Endothelial cell of umbilical vein (primary cell): ENCODE data around the gene AKAP8. TPM values are rescaled to one million over a fixed set of nuclear protein-coding genes. Genes with fewer than 3 reads are reported as not detected.

Experiments used
- BruUV-seq: library from RNA; stranded (reverse); fragments of 400-500 nt; replicated peaks from 2 replicates; lab custom pipeline; 2021; lab: Mats Ljungman, UMichigan
- CTCF ChIA-PET: fragments of 300-600, 350-600 bp; sonication (Branson Sonifier 250); formaldehyde crosslinking; loops from one replicate; lab custom pipeline; 2021; ENCODE audit warnings: antibody characterized with exemption, inconsistent platforms; lab: Charles Lee
- POLR2A ChIA-PET: fragments of 300-600, 350-600 bp; sonication (Branson Sonifier 250); formaldehyde crosslinking; loops from one replicate; lab custom pipeline; 2021; ENCODE audit warnings: antibody characterized with exemption, inconsistent platforms; lab: Charles Lee
- DNase-seq: peaks from one replicate; pipeline ENCODE4 v3.0.0-alpha.2; 2011; ENCODE audit warnings: low read depth, low spot score
- FAIRE-seq: peaks from 2 replicates; lab custom pipeline; 2011; peaks lifted over from hg19 to GRCh38; lab: Jason Lieb, UNC
- H2AFZ ChIP-seq: 2 replicates; pipeline ENCODE4 v1.6.0; 2012; ENCODE audit warnings: low read depth, low read length, control low read depth, inconsistent platforms
- H3K27ac ChIP-seq: 2 replicates; pipeline ENCODE4 v1.5.1; 2011; ENCODE audit warnings: low read depth, mild to moderate bottlenecking, control low read depth, low read length, moderate library complexity; ENCODE audit not compliant: insufficient read depth
- H3K27me3 ChIP-seq, 2 experiments: 2 replicates each; pipeline versions ENCODE4 v1.6.0 to v1.6.1; 2011; ENCODE audit warnings: low read length in 2 of 2, mixed read lengths in 1 of 2; ENCODE audit not compliant: control insufficient read depth in 2 of 2, insufficient read depth in 2 of 2
- H3K36me3 ChIP-seq, 2 experiments: 2 replicates in 1 of 2; 3 replicates in 1 of 2; pipeline ENCODE4 v1.5.1; 2011; ENCODE audit warnings: low read length in 2 of 2, mild to moderate bottlenecking in 1 of 2, moderate library complexity in 1 of 2; ENCODE audit not compliant: control insufficient read depth in 2 of 2, insufficient read depth in 2 of 2; ENCODE audit errors: extremely low read depth in 1 of 2
- H3K4me1 ChIP-seq: 3 replicates; pipeline ENCODE4 v1.5.1; 2011; ENCODE audit warnings: mild to moderate bottlenecking, low read length; ENCODE audit not compliant: control insufficient read depth, insufficient read depth; ENCODE audit errors: extremely low read depth
- H3K4me2 ChIP-seq: 2 replicates; pipeline ENCODE4 v1.6.1; 2011; ENCODE audit warnings: low read length, control low read depth, mixed read lengths; ENCODE audit not compliant: insufficient read depth
- H3K4me3 ChIP-seq, 3 experiments: fragments of 200-600 bp in 1 of 3; sonication (generic), shearing (Covaris generic) in 1 of 3; replicated peaks in 1 of 3; 2 replicates each; pipeline ENCODE4 v1.5.1; 2011 to 2016; ENCODE audit warnings: control low read depth in 3 of 3, low read length in 3 of 3, mild to moderate bottlenecking in 2 of 3, inconsistent platforms in 1 of 3, low read depth in 1 of 3, moderate library complexity in 1 of 3; ENCODE audit not compliant: insufficient read depth in 1 of 3
- H3K79me2 ChIP-seq: 2 replicates; pipeline ENCODE4 v1.6.0; 2012; ENCODE audit warnings: low read length, inconsistent platforms; ENCODE audit not compliant: control insufficient read depth, insufficient read depth
- H3K9ac ChIP-seq: replicated peaks from 2 replicates; pipeline ENCODE3; 2011; ENCODE audit warnings: low read length, control low read depth; ENCODE audit not compliant: insufficient read depth; ENCODE audit errors: extremely low read depth
- H3K9me1 ChIP-seq: replicated peaks from 3 replicates; pipeline ENCODE4 v1.6.0; 2011; ENCODE audit warnings: mild to moderate bottlenecking, low read length; ENCODE audit not compliant: control insufficient read depth, insufficient read depth; ENCODE audit errors: extremely low read depth
- H3K9me3 ChIP-seq: replicated peaks from 2 replicates; pipeline ENCODE4 v1.5.1; 2012; ENCODE audit warnings: low read length, inconsistent platforms; ENCODE audit not compliant: control insufficient read depth, insufficient read depth
- H4K20me1 ChIP-seq: replicated peaks from 2 replicates; pipeline ENCODE3; 2011; ENCODE audit warnings: mild to moderate bottlenecking, low read length; ENCODE audit not compliant: control insufficient read depth, insufficient read depth; ENCODE audit errors: extremely low read depth
- CTCF ChIP-seq, 2 donors: IDR thresholded peaks; 1 replicate in 1 of 2; 2 replicates in 1 of 2; pipeline ENCODE4 v1.5.1; 2011; ENCODE audit warnings: low read length in 2 of 2, mild to moderate bottlenecking in 2 of 2, moderate library complexity in 2 of 2, control low read depth in 1 of 2, inconsistent platforms in 1 of 2, low read depth in 1 of 2; ENCODE audit not compliant: insufficient read depth in 1 of 2; ENCODE audit errors: extremely low read depth in 1 of 2
- EZH2 ChIP-seq: IDR thresholded peaks from 2 replicates; pipeline ENCODE4 v1.6.1; 2012; ENCODE audit warnings: borderline replicate concordance, low read depth, mild to moderate bottlenecking, moderate library complexity, low read length, inconsistent platforms; ENCODE audit not compliant: severe bottlenecking
- FOS ChIP-seq: IDR thresholded peaks from 2 replicates; pipeline ENCODE4 v1.6.1; 2011; ENCODE audit warnings: mild to moderate bottlenecking, low read length, moderate library complexity, borderline replicate concordance; ENCODE audit not compliant: insufficient read depth
- GATA2 ChIP-seq: IDR thresholded peaks from 2 replicates; pipeline ENCODE4 v1.7.0; 2011; ENCODE audit warnings: low read depth, mild to moderate bottlenecking, moderate library complexity, mixed read lengths, low read length; ENCODE audit not compliant: insufficient read length, insufficient read depth
- JUN ChIP-seq: IDR thresholded peaks from 2 replicates; pipeline ENCODE4 v1.6.1; 2011; ENCODE audit warnings: borderline replicate concordance, low read depth; ENCODE audit not compliant: insufficient read length, insufficient read depth
- MAX ChIP-seq: IDR thresholded peaks from 2 replicates; pipeline ENCODE4 v1.6.1; 2011; ENCODE audit not compliant: insufficient read depth, insufficient read length
- MYC ChIP-seq: IDR thresholded peaks from one replicate; pipeline ENCODE4 v1.6.1; 2011; ENCODE audit warnings: mild to moderate bottlenecking, low read depth, low read length
- POLR2A ChIP-seq: IDR thresholded peaks from 2 replicates; pipeline ENCODE4 v1.6.1; 2012; ENCODE audit warnings: low read depth, mild to moderate bottlenecking, control low read depth, low read length
- POLR2AphosphoS5 ChIP-seq: IDR thresholded peaks from 2 replicates; pipeline ENCODE4 v1.6.1; 2012; ENCODE audit warnings: low read depth, mild to moderate bottlenecking, control low read depth, low read length, moderate library complexity; ENCODE audit not compliant: insufficient read depth
- dilution Hi-C: fragments of 300-500 bp; cut with MboI; formaldehyde crosslinking; loops from one replicate; pipeline ENCODE4 v1.15.0; 2019; ENCODE audit warnings: low sequenced_read_pairs; ENCODE audit not compliant: extremely low pct_ligation_motif_present
- intact Hi-C: fragments of 100-400 bp; cut with micrococcal nuclease; formaldehyde crosslinking; loops from one replicate; pipeline ENCODE4 v1.10.0; 2022
- polyA plus RNA-seq, 4 experiments: library from polyadenylated mRNA; depleted of rRNA in 3 of 4; stranded (reverse) in 3 of 4; unstranded in 1 of 4; fragments of >200 nt; gene quantifications; 2 replicates each; pipeline versions ENCODE4 v1.2.1 to v1.2.3, GENCODE V29; 2011 to 2012; ENCODE audit warnings: missing spikeins in 1 of 4
- total RNA-seq: library from RNA; stranded (reverse); gene quantifications from 2 replicates; pipeline ENCODE4 v1.2.3, GENCODE V29; 2021

The AKAP8 gene
- total and polyA plus RNA-seq, 2 donors (not counting 3 experiments of a cell fraction or from before 2014, with no cell fraction given), result 16.4 to 44.1 TPM

GRCh38 chr19:15372470-15372869, 7.1 kb downstream of the AKAP8 start:
- BruUV-seq, result no TSS peak
- POLR2A ChIA-PET, result no interaction called here
- no peak for FAIRE-seq
- dilution Hi-C loops, result no loop called here
- H3K36me3 ChIP-seq, result peaks cover 23 to 42% of the 10 kb centered on the region in 2 experiments
- no peaks in the 10 kb centered on the region for H3K9me3 ChIP-seq
- intact Hi-C loops, result no loop called here
- no peaks in the 10 kb centered on the region for H3K9me1 ChIP-seq
- no peaks in the 10 kb centered on the region for H3K27me3 ChIP-seq
- H3K4me1 ChIP-seq, result peaks cover 10% of the 10 kb centered on the region
- no peak overlapping the region for H3K4me3 ChIP-seq
- H4K20me1 ChIP-seq, result no peaks in the 10 kb centered on the region
- CTCF ChIA-PET, result no interaction called here
- peaks cover 46% of the 10 kb centered on the region for H3K79me2 ChIP-seq
- no peak overlapping the region for H2AFZ ChIP-seq
- TF ChIP-seq POLR2AphosphoS5, result no peak
- TF ChIP-seq MAX, result no peak
- no peak for TF ChIP-seq GATA2
- no peak for TF ChIP-seq CTCF (IDR thresholded peaks at IDR 0.05; ENCODE audit: extremely low read depth in 1 of 2, insufficient read depth in 1 of 2, low read depth in 1 of 2, low read length in 2 of 2)
- TF ChIP-seq POLR2A, result no peak
- TF ChIP-seq JUN, result no peak
- no peak for TF ChIP-seq EZH2
- TF ChIP-seq FOS, result no peak
- no peak for TF ChIP-seq MYC
- no peak overlapping the region for H3K27ac ChIP-seq
- H3K9ac ChIP-seq, result no peak overlapping the region
- DNase-seq, result no peak
- H3K4me2 ChIP-seq, result no peak overlapping the region
